ENCODE measurements around the gene DECR2. TPM values are rescaled to one million over a fixed set of nuclear protein-coding genes. Genes with fewer than 3 reads are reported as not detected.

The DECR2 gene
- total and polyA plus RNA-seq, 2 experiments from 2014 or later = 54.5 to 80.5 TPM

DNA sequence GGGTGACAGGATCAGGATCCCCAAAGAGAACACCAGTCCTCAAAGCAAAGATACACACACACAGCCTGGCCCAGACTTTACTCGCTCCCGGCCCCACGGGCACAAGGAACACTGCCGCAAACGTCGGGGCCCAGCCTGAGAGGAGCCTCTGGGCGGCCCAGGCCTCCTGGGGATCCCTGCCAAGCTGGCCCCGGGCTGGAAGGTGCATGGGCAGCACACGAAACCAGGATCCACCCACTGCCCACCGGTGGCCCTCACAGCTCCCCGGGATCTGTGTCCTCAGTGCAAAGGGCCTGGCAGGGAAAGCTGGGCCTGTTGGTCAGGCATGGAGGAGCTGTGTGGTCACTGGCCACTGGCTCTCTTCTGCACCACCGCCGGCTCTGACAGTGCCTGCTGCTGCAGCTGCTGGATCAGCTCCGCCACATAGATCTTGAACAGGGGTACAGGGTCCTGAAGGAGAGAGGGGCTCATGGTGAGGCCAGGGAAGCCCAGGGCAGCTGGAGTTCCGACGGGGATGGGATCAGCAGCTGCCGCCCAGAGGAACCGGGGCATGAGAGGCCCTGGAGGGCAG lies 34.3 kb upstream of the DECR2 start:
- Histone ChIP-seq H3K4me1 (ENCODE audit: insufficient read depth) (peaks cover 4% of the 10 kb centered on the region), H3K36me3 (replicated peaks; ENCODE audit: insufficient read depth, low read depth) (no peaks in the 10 kb centered on the region)
- WGBS (ENCODE audit: low lambda C conversion rate, missing lambda C conversion rate) = 98% methylated on average over 18 of the region's 18 CpGs

DNA sequence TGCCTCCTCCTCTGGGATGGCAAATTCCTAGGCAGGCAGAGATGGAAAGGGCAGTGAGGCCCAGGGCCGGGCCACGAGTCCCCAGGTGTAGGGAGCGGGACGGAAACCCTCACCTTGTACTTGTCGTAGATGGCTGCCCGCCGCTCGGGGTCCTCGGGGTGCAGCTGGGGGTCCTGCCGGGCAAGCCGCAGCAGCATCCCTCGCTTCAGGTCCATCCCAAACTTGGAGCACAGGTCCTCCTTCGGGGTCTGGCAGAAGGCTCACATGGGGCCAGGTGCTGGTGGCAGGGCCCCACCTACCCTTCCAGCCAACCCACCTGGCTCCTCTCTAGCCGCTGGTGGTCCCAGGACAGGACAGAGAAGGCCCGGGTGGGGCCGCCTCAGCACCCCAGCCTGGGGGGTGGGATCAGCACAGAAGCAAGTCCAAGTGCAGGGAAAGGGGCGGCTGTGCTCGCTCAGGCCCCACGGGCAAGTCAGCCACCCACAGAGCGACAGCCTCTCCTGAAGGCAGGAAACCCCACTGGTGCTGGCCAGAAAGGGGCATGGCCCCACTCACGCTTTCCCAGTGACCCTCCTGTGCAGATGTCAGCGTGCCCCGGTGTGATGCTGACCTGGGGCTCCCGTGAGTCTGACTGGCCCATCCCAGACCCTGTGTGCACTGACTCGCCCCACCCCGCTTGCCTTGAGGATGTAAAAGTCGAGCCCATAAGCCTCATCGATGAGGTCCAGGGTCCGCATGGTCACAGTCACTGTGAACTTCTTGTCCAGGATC lies 33.1 kb upstream of the DECR2 start:
- WGBS (ENCODE audit: low lambda C conversion rate, missing lambda C conversion rate) = 95% methylated on average over 29 of the region's 29 CpGs
- H3K9me2 ChIP-seq (replicated peaks; ENCODE audit: insufficient read depth) = no peaks in the 10 kb centered on the region
- H3K4me2 ChIP-seq = no peak overlapping the region
- no peak overlapping the region for H3K4me3 ChIP-seq
- no peak for DNase-seq (ENCODE audit: low spot score)
- H3K4me1 ChIP-seq (ENCODE audit: insufficient read depth) = peaks cover 4% of the 10 kb centered on the region
- H3K9me3 ChIP-seq (ENCODE audit: low read depth) = no peaks in the 10 kb centered on the region
- peaks cover 4% of the 10 kb centered on the region for H3K79me2 ChIP-seq
- H3K27me3 ChIP-seq = no peaks in the 10 kb centered on the region
- no peak overlapping the region for H2AFZ ChIP-seq
- no peaks in the 10 kb centered on the region for H3K36me3 ChIP-seq (replicated peaks; ENCODE audit: insufficient read depth, low read depth)
- no peaks in the 10 kb centered on the region for H4K20me1 ChIP-seq (ENCODE audit: insufficient read depth, poor library complexity, severe bottlenecking)
- TF ChIP-seq, protein P1, sequence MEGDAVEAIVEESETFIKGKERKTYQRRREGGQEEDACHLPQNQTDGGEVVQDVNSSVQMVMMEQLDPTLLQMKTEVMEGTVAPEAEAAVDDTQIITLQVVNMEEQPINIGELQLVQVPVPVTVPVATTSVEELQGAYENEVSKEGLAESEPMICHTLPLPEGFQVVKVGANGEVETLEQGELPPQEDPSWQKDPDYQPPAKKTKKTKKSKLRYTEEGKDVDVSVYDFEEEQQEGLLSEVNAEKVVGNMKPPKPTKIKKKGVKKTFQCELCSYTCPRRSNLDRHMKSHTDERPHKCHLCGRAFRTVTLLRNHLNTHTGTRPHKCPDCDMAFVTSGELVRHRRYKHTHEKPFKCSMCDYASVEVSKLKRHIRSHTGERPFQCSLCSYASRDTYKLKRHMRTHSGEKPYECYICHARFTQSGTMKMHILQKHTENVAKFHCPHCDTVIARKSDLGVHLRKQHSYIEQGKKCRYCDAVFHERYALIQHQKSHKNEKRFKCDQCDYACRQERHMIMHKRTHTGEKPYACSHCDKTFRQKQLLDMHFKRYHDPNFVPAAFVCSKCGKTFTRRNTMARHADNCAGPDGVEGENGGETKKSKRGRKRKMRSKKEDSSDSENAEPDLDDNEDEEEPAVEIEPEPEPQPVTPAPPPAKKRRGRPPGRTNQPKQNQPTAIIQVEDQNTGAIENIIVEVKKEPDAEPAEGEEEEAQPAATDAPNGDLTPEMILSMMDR (IDR thresholded peaks at IDR 0.05; ENCODE audit: poor library complexity) = no peak
- TF ChIP-seq EZH2phosphoT487 (IDR thresholded peaks at IDR 0.05; ENCODE audit: low read depth, severe bottlenecking, unreplicated experiment) (no peak), EZH2 (IDR thresholded peaks at IDR 0.05; ENCODE audit: borderline replicate concordance) (no peak)
- no peak overlapping the region for H3K27ac ChIP-seq

More for the DNA sequence above, 34.3 kb upstream of the DECR2 start:
- Histone ChIP-seq H2AFZ (no peak overlapping the region), H3K9me2 (replicated peaks; ENCODE audit: insufficient read depth) (no peaks in the 10 kb centered on the region), H3K4me3 (no peak overlapping the region), H3K79me2 (peaks cover 4% of the 10 kb centered on the region), H4K20me1 (ENCODE audit: insufficient read depth, poor library complexity, severe bottlenecking) (no peaks in the 10 kb centered on the region), H3K27ac (no peak overlapping the region), H3K9me3 (ENCODE audit: low read depth) (no peaks in the 10 kb centered on the region), H3K27me3 (no peaks in the 10 kb centered on the region), H3K4me2 (no peak overlapping the region)
- TF ChIP-seq EZH2 (IDR thresholded peaks at IDR 0.05; ENCODE audit: borderline replicate concordance) (no peak), EZH2phosphoT487 (IDR thresholded peaks at IDR 0.05; ENCODE audit: low read depth, severe bottlenecking, unreplicated experiment) (no peak)
- TF ChIP-seq, protein P1 (IDR thresholded peaks at IDR 0.05; ENCODE audit: poor library complexity) = no peak
- no peak for DNase-seq (ENCODE audit: low spot score)

GRCh38 chr16:369275-369865 lies 32.3 kb upstream of the DECR2 start:
- 90% methylated on average over 19 of the region's 20 CpGs for WGBS (ENCODE audit: low lambda C conversion rate, missing lambda C conversion rate)
- no peak overlapping the region for H3K27ac ChIP-seq
- H3K4me2 ChIP-seq = peak overlapping the region; percentile 67
- H3K36me3 ChIP-seq (replicated peaks; ENCODE audit: insufficient read depth, low read depth) = no peaks in the 10 kb centered on the region
- H3K4me3 ChIP-seq = no peak overlapping the region
- H3K9me2 ChIP-seq (replicated peaks; ENCODE audit: insufficient read depth) = no peaks in the 10 kb centered on the region
- no peak for DNase-seq (ENCODE audit: low spot score)
- H3K79me2 ChIP-seq = peaks cover 4% of the 10 kb centered on the region
- peaks cover 4% of the 10 kb centered on the region for H3K4me1 ChIP-seq (ENCODE audit: insufficient read depth)
- TF ChIP-seq EZH2 (IDR thresholded peaks at IDR 0.05; ENCODE audit: borderline replicate concordance) (no peak), EZH2phosphoT487 (IDR thresholded peaks at IDR 0.05; ENCODE audit: low read depth, severe bottlenecking, unreplicated experiment) (no peak)
- TF ChIP-seq, protein P1 (IDR thresholded peaks at IDR 0.05; ENCODE audit: poor library complexity) = no peak
- H2AFZ ChIP-seq = no peak overlapping the region
- no peaks in the 10 kb centered on the region for H3K27me3 ChIP-seq
- no peaks in the 10 kb centered on the region for H4K20me1 ChIP-seq (ENCODE audit: insufficient read depth, poor library complexity, severe bottlenecking)
- H3K9me3 ChIP-seq (ENCODE audit: low read depth) = no peaks in the 10 kb centered on the region
